Uterus (tissue), 2 donors: ENCODE measurements around the gene CAPZA3.

ENCODE experiments used
- CTCF ChIP-seq, 4 experiments: fragments of 200-600 bp in 2 of 4; fragments of 450-650 bp in 2 of 4; sonication (generic) in 2 of 4; IDR thresholded peaks; one replicate each; pipeline ENCODE4 v1.5.1; 2016 to 2019; ENCODE audit warnings: antibody characterized with exemption in 4 of 4, mild to moderate bottlenecking in 2 of 4, moderate library complexity in 1 of 4
- POLR2A ChIP-seq, 2 donors: fragments of 450-650 bp; IDR thresholded peaks; one replicate each; pipeline ENCODE4 v1.6.1; 2016; ENCODE audit warnings: antibody characterized with exemption in 2 of 2, mild to moderate bottlenecking in 1 of 2, moderate library complexity in 1 of 2

GRCh38 chr12:18696971-18697602 is 40.8 kb upstream of the CAPZA3 start:
- no peak for TF ChIP-seq POLR2A (IDR thresholded peaks at IDR 0.05)
- TF ChIP-seq CTCF (IDR thresholded peaks at IDR 0.05) = no peak
